CD14-positive monocyte (primary cell): ENCODE data around the gene AEN. TPM values are rescaled to one million over a fixed set of nuclear protein-coding genes. Genes with fewer than 3 reads are reported as not detected.

ENCODE experiments used
- DNase-seq, 3 donors: peaks; one replicate each; pipeline ENCODE4 v3.0.0-alpha.2; 2011 to 2022
- H2AFZ ChIP-seq: 2 replicates; pipeline ENCODE4 v1.6.0; 2012; ENCODE audit warnings: mild to moderate bottlenecking, low read depth, low read length, inconsistent platforms; ENCODE audit not compliant: insufficient read depth, poor library complexity, severe bottlenecking
- H3K27ac ChIP-seq, 2 donors: 1 replicate in 1 of 2; 2 replicates in 1 of 2; pipeline ENCODE4 v1.5.1; 2012 to 2013; ENCODE audit warnings: low read length in 2 of 2, control low read depth in 1 of 2, inconsistent platforms in 1 of 2, low read depth in 1 of 2, mild to moderate bottlenecking in 1 of 2
- H3K27me3 ChIP-seq, 2 donors: one replicate each; pipeline versions ENCODE4 v1.6.0 to v1.6.1; 2011 to 2013; ENCODE audit warnings: low read length in 2 of 2; ENCODE audit not compliant: control insufficient read depth in 2 of 2, insufficient read depth in 2 of 2
- H3K36me3 ChIP-seq, 2 donors: replicated peaks in 1 of 2; 1 replicate in 1 of 2; 2 replicates in 1 of 2; pipeline versions ENCODE4 v1.5.1 to v1.6.1; 2012 to 2013; ENCODE audit warnings: low read length in 2 of 2, control low read depth in 1 of 2, inconsistent platforms in 1 of 2, mild to moderate bottlenecking in 1 of 2; ENCODE audit not compliant: insufficient read depth in 2 of 2, control insufficient read depth in 1 of 2
- H3K4me1 ChIP-seq, 2 donors: 1 replicate in 1 of 2; 2 replicates in 1 of 2; pipeline versions ENCODE4 v1.5.1 to v1.6.1; 2012 to 2013; ENCODE audit warnings: low read length in 2 of 2, control low read depth in 1 of 2, inconsistent platforms in 1 of 2, mild to moderate bottlenecking in 1 of 2, moderate library complexity in 1 of 2; ENCODE audit not compliant: insufficient read depth in 2 of 2, control insufficient read depth in 1 of 2
- H3K4me2 ChIP-seq: replicated peaks from 2 replicates; pipeline ENCODE3; 2012; ENCODE audit warnings: low read length, moderate library complexity, mild to moderate bottlenecking; ENCODE audit not compliant: poor library complexity, severe bottlenecking; ENCODE audit errors: extremely low read depth
- H3K4me3 ChIP-seq, 3 experiments: fragments of 200-600 bp in 1 of 3; sonication (generic) in 1 of 3; replicated peaks in 1 of 3; 1 replicate in 2 of 3; 2 replicates in 1 of 3; pipeline ENCODE4 v1.5.1; 2011 to 2013; ENCODE audit warnings: low read length in 3 of 3, mild to moderate bottlenecking in 3 of 3, control low read depth in 2 of 3, low read depth in 2 of 3, inconsistent platforms in 1 of 3, moderate library complexity in 1 of 3
- H3K79me2 ChIP-seq: 2 replicates; pipeline ENCODE4 v1.6.0; 2012; ENCODE audit warnings: mild to moderate bottlenecking, control low read depth, inconsistent platforms, low read length, moderate library complexity; ENCODE audit not compliant: insufficient read depth
- H3K9ac ChIP-seq: 2 replicates; pipeline ENCODE4 v1.6.0; 2017; ENCODE audit warnings: low read length, mild to moderate bottlenecking; ENCODE audit not compliant: insufficient read depth, poor library complexity, severe bottlenecking
- H3K9me3 ChIP-seq, 2 donors: replicated peaks in 1 of 2; 1 replicate in 1 of 2; 2 replicates in 1 of 2; pipeline versions ENCODE4 v1.5.1 to v1.6.1; 2012 to 2013; ENCODE audit warnings: low read length in 2 of 2, control low read depth in 1 of 2; ENCODE audit not compliant: control insufficient read depth in 1 of 2, insufficient read depth in 1 of 2
- H4K20me1 ChIP-seq: 2 replicates; pipeline ENCODE4 v1.6.0; 2012; ENCODE audit warnings: mild to moderate bottlenecking, low read length, control low read depth, moderate library complexity; ENCODE audit not compliant: insufficient read depth
- H3K27ac Mint-ChIP-seq, 7 donors: one replicate each; pipeline ENCODE4 v1.8.0; 2020; ENCODE audit warnings: mild to moderate bottlenecking in 7 of 7, mixed read lengths in 7 of 7, moderate library complexity in 6 of 7, inconsistent platforms in 2 of 7
- H3K27me3 Mint-ChIP-seq, 3 donors: one replicate each; pipeline ENCODE4 v1.8.0; 2021 to 2022; ENCODE audit warnings: low read depth in 3 of 3, mild to moderate bottlenecking in 3 of 3, mixed read lengths in 3 of 3, moderate library complexity in 3 of 3, inconsistent platforms in 1 of 3
- H3K36me3 Mint-ChIP-seq, 2 donors: one replicate each; pipeline ENCODE4 v1.8.0; 2020; ENCODE audit warnings: mixed read lengths in 2 of 2, inconsistent platforms in 1 of 2, mild to moderate bottlenecking in 1 of 2
- H3K4me1 Mint-ChIP-seq: one replicate; pipeline ENCODE4 v1.8.0; 2020; ENCODE audit warnings: mild to moderate bottlenecking, mixed read lengths
- H3K4me3 Mint-ChIP-seq, 2 donors: one replicate each; pipeline ENCODE4 v1.8.0; 2020; ENCODE audit warnings: mild to moderate bottlenecking in 2 of 2, mixed read lengths in 2 of 2, moderate library complexity in 1 of 2
- H3K9me3 Mint-ChIP-seq, 7 donors: one replicate each; pipeline ENCODE4 v1.8.0; 2020 to 2022; ENCODE audit warnings: mixed read lengths in 7 of 7, mild to moderate bottlenecking in 6 of 7, moderate library complexity in 6 of 7, inconsistent platforms in 2 of 7
- CTCF ChIP-seq: fragments of 200-600 bp; IDR thresholded peaks from one replicate; pipeline ENCODE4 v1.8.0; 2022; ENCODE audit warnings: antibody characterized with exemption, mild to moderate bottlenecking
- WGBS: methylation state at CpG from one replicate; pipeline ENCODE4 v1.1.5; 2013; ENCODE audit warnings: missing lambda C conversion rate; ENCODE audit not compliant: insufficient coverage; 5-methylcytosine and 5-hydroxymethylcytosine counted together
- intact Hi-C, 2 donors: fragments of 100-400 bp; cut with micrococcal nuclease; formaldehyde crosslinking; loops; one replicate each; pipeline versions ENCODE4 v1.15.0 to v1.15.1; 2023
- polyA plus RNA-seq, 3 donors: library from polyadenylated mRNA; depleted of rRNA in 1 of 3; unstranded in 2 of 3; stranded (reverse) in 1 of 3; fragments of 300-500 nt in 2 of 3; fragments of >200 nt in 1 of 3; fragmentation: Illumina TruSeq in 2 of 3; gene quantifications; 1 replicate in 2 of 3; 2 replicates in 1 of 3; pipeline ENCODE4 v1.2.3, GENCODE V29; 2012 to 2021

Gene AEN
- polyA plus RNA-seq, 3 donors, result 4.6 to 10.7 (median 6.3) TPM

GRCh38 chr15:88617790-88618189, 3.4 kb upstream of the AEN start:
- Mint-ChIP-seq H3K4me3 (no peak overlapping the region), H3K9me3 (no peaks in the 10 kb centered on the region), H3K4me1 (peaks cover 23% of the 10 kb centered on the region), H3K36me3 (no peaks in the 10 kb centered on the region), H3K27ac (no peak overlapping the region), H3K27me3 (peaks cover 3 to 14% (median 13%) of the 10 kb centered on the region in 3 donors)
- Histone ChIP-seq H2AFZ (no peak overlapping the region), H3K27me3 (peaks cover 0 to 6% of the 10 kb centered on the region in 2 donors), H4K20me1 (no peaks in the 10 kb centered on the region), H3K9ac (no peak overlapping the region), H3K4me1 (peaks cover 20 to 23% of the 10 kb centered on the region in 2 donors), H3K4me3 (no peak overlapping the region), H3K4me2 (no peak overlapping the region), H3K79me2 (peaks cover 15% of the 10 kb centered on the region), H3K27ac (no peak overlapping the region), H3K36me3 (no peaks in the 10 kb centered on the region), H3K9me3 (no peaks in the 10 kb centered on the region)
- TF ChIP-seq CTCF, result no peak
- intact Hi-C loops, result no loop called here
- WGBS, result no CpG with 5 or more reads among the region's 1 CpG
- no peak for DNase-seq

GRCh38 chr15:88618686-88619085, 2.5 kb upstream of the AEN start:
- peaks cover 20% of the 10 kb centered on the region for H3K79me2 ChIP-seq
- TF ChIP-seq CTCF, result no peak
- peaks cover 3 to 11% (median 9%) of the 10 kb centered on the region in 3 donors for H3K27me3 Mint-ChIP-seq

More at GRCh38 chr15:88618686-88619085, 2.5 kb upstream of the AEN start:
- peaks cover 0 to 2% of the 10 kb centered on the region in 2 donors for H3K36me3 Mint-ChIP-seq
- H3K9me3 Mint-ChIP-seq, result no peaks in the 10 kb centered on the region
- H3K9me3 ChIP-seq, result no peaks in the 10 kb centered on the region
- peaks cover 32% of the 10 kb centered on the region for H3K4me1 Mint-ChIP-seq
- H3K27me3 ChIP-seq, result peaks cover 0 to 6% of the 10 kb centered on the region in 2 donors
- H3K27ac Mint-ChIP-seq, result no peak overlapping the region
- no peaks in the 10 kb centered on the region for H3K36me3 ChIP-seq
- no peak overlapping the region for H3K4me2 ChIP-seq
- no peak overlapping the region for H3K9ac ChIP-seq
- peaks cover 4% of the 10 kb centered on the region for H4K20me1 ChIP-seq
- DNase-seq, result no peak
- H3K27ac ChIP-seq, result no peak overlapping the region
- H3K4me3 Mint-ChIP-seq, result no peak overlapping the region
- H3K4me1 ChIP-seq, result peaks cover 29 to 32% of the 10 kb centered on the region in 2 donors
- H3K4me3 ChIP-seq, result no peak overlapping the region
- no peak overlapping the region for H2AFZ ChIP-seq
- intact Hi-C loops, result no loop called here
